ENCODE measurements around the gene CCDC158. TPM values are rescaled to one million over a fixed set of nuclear protein-coding genes. Genes with fewer than 3 reads are reported as not detected.

CCDC158 gene
- total RNA-seq, 1 donor from 2014 or later: 0.69 TPM

DNA sequence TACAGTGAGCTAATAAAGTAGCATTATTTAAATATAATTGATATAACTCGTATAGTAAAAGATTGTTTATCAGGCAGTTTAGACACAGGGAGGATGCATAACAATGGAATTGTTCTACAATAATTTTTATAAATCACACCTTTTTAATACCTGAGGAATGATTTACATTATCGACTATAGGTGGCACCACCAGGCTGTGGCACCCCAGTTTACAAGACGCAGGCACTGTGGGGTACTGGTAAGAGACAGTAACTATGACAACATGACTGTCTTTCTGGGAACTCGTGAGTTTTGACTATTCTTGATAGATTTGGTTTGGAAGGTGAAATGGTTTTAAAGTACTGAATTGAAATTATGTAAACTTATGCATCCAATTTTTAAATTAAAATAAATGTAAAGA, 141.5 kb downstream of the CCDC158 start:
- no peak for DNase-seq

DNA sequence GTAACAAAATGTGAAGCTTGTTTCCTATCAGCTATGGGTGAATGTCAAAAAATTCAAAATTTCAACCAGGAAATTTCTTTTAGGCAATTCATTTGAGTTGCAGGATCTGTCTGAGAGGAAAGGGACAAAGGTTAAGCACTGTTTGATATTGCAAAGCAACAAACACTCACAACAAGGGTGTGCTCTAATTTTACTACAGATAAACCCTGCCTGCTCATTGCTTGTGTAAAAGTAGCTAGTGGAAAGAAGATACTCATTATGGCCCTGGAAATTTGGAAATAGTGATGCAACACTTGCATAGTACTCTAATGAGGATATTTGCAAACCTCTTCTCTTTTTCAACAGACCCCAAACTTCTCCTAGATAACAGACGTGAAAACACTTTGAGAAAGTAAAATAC, 142.4 kb downstream of the CCDC158 start:
- no peak for DNase-seq

DNA sequence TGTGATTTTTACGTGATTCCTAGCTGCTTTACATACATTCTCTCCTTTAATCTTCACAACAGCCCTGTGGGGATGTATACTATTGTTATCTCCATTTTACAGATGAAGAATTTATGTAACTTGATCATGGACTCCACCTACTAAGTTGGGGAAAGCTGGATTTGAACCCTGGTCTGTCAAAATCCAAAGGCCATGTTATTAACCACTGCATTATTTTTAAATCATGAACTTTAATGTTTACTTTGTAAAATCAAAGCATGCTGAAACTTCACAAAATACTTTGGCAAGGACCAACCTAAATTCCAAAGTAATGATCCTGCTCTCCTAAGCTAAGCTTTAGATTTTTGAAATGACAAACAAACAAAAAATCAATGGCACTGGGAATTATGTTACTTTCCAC, 143.3 kb downstream of the CCDC158 start:
- DNase-seq: no peak

DNA sequence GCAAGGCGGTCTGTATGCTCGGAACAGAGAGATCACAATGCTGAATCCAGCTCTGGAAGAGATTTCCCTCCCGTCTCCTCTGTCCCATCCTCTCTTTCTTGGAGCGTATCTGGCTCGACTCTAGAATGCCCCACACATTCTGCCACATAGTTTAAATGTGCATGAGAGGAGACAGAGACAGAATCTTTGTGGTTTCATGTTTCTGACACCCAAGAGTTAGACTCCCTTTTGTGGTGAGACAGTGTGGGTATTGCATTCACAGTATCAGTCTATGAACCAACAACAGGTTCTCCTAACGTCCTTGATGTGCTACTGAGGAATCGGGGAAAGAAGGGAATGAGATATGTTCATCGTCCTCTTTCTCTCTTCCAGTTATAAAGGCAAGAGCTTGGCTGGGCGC, 144.1 kb downstream of the CCDC158 start:
- no peak for DNase-seq

DNA sequence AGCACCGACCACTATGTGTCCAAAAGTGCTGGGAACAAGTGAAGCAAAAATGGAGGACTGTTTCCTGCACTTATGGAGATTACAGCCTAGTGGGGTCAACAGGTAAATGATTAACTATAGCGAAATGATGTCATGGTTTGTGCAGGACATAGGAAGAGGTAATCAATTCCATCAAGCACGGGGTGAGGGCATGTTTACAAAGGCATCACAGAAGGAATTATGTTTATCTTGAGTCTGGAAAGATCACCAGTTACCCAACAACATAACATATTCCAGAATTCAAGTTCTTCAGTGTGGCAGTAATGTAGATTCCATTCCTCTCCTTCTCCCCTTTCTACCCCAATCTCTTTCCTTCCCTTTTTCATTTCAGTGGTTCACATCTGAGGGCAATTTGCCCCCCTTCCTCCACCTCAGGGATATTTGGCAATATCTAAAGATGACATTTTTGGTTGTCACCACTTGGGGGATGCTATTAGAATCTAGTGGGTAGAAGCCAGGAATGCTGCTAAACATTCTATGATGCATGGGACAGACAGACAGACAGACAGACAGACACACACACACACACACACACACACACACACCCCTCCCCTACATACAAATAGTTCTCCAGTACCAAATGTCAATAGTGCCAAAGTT, 145.3 kb downstream of the CCDC158 start:
- DNase-seq: no peak

DNA sequence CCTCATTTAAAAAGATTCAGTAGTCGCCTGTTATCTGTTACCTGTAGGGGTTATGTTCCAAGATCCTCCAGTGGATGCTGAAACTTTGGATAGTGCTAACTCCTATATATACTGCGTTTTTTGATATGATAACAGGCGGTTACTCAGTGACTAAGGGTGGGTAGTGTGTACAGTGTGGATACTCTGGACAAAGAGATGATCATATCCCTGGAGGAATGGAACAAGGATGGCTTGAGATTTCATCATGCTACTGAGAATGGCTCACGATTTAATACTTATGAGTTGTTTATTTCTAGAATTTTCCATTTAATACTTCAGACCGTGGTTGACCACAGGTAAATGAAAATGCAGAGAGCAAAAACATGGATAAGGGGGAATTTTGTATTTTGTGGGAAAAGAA, 147.9 kb downstream of the CCDC158 start:
- DNase-seq: no peak

DNA sequence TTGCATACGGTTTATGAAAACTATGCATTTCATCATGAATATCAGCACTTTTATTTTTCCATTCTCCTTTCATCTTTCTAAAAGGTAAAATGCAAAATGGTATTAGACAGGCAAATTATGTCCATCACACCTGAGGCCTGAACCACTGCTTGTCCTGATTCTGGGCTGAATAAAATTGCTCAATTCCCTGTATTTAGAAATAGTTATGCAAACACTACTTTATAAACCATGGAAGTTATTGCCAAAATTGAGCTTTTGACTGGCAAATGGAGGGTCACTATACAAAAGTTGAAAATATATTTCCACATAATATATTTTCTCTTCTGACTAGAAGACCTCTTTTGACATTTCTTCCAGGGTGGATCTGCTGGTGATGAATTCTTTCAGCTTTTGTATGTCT, 148.4 kb downstream of the CCDC158 start:
- DNase-seq: no peak

DNA sequence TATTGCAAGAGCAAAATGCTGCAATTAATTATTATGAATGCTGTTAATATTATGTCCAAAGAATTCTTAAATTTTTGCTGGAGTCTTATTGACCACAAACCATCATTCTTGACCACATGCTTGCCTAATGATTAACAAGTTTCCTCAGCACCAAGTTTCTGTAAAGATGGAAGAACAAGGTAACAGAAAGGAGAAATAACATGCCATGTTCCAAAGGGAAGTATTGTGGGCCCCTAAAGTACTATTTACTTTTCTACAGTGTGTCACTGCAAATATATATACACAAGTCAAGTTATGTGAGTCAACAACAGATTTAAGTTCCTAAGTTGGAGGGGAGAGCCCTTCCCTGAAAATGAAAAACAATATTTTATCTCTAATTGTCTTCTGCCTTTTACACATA, 148.9 kb downstream of the CCDC158 start:
- DNase-seq: no peak

DNA sequence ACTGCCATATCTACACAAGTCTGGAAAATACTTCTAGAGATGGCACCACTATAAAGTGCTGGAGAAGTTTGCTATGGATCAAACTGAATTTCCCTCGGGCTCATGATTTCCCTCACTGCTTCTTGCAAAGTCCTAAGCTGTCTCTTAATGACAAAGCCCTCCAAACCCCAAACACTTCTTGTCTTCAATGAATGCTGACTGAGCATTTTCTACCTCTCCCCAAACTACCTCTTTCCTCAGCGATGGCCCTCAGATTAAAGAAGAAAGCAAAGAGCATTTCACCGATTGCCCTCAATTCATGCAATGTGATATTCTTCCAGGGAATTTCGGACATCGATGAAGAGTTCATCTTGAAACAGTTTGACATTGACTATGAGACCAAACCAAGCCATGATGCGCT, 149.7 kb downstream of the CCDC158 start:
- DNase-seq: no peak

DNA sequence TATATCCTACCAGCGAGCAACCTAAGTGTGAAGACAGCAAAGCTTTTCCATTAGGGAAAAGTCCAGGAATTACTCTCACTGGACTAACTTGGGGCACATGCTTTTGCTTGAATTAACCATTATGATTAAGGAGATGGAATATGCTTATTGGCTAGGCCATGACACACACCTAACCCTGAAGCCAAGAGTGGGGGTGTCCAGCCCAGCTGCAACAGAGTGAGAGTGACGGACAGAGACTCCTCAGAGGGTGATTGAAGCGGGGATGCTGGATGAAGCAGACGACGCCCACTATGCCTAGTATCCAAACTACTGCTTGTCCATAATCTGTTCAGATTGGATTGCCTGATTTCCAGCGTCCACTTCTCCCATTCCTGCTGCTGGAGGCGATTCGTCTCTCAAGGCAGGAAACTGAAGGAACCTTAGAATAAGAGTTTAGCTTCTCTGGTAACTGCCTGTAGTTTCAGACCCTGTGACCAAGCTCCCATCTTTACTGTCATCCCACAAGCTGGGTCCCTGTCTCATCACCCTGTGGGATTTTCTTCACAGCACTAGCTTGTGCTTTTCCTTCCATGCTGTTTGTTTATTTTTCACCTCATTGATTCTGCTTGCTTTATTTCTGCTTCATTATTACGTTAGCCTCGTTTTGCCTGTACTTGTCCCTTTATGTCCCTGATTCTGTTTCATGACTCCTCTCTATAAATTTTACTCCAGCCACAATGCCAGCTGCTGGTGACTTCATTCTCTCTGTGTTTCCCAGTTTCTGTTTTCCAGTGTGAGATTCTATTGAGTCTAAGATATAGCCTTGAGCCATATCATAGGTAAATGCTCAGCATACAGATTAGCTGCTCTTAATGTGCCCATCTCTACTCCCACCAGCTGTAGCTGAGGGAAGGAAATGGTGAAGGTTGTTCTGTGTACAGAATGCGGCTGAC, 150.4 kb downstream of the CCDC158 start:
- no peak for DNase-seq

DNA sequence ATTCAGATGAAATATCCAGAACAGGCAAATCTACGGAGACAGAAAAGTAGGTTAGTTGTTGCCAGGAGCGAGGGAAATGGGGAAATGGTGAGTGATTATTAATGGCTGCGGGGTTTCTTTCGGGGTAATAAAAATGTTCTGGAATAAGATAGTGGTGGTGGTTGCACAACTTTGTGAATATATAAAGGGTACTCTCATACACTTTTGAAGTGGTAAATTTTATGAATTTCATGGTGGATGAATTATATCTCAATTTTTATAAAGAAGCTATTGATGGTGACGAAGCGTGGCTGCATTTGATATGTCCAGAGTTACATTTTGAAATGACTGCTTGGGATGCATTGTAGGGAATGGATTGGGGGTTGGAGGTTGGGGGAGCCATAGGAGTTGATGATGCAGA, 153.1 kb downstream of the CCDC158 start:
- DNase-seq: no peak

DNA sequence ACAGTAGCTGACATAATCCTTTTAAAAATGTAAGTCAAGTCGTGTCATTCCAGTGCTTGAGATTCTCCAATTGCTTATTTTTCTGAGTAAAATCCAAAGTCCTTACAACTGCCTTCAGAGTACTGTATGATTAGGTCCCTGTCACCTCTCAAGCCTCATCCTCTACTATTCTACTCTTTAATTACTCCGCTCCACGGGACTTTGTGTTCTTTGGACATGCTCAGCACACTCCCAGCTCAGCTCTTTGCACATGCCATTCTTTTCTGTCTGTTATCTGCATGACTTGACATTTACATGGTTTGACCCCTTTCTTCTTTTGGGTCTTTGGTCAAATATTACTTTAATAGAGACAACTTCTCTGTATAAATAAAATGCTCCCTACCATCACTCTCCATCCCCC, 154.3 kb downstream of the CCDC158 start:
- DNase-seq: no peak

DNA sequence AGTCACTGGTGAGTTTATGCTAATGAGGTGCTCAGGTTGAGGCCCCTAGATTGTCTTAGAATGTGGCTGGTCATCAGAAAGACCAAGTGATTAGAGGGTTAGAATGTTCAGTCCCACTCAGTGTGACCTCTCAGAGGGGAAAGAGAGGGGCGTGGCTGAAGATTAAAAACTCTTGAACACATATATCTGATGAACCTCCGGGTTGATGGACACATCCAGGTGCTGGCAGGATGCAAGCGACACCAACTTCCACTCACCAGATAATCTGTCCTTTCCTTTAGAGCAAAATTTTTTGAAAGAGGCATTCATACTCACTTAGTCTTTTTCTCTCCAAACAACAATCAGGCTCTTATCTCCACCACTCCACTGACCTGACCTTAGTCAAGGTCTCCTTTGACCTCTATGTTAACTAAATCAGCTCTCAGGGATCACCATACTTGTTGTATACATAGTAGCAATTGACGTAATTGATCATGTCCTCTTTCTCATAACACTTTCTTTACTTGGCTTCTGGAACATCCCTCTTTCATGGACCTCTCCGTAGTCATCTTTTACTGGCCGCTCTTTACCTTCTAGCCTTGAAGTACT, 155.2 kb downstream of the CCDC158 start:
- DNase-seq: no peak

Small RNA genes within 50 kb of the gene (small RNA-seq; reads per million reads assigned to genes)
- gene RF00278 (ENCODE audit: low replicate concordance) (not detected), gene RNU6-1000P (ENCODE audit: low replicate concordance) (not detected)

Other genes with a start within 250 kb of the CCDC158 start
- gene SCARB2, start 207.3 kb downstream of the CCDC158 start, total RNA-seq: 129 TPM
- gene FAM47E, start 169.4 kb downstream of the CCDC158 start, total RNA-seq: 2.1 TPM
- 12.4 TPM for gene STBD1, start 114.4 kb downstream of the CCDC158 start, total RNA-seq
- 8.0 TPM for gene SHROOM3, start 14.1 kb upstream of the CCDC158 start, total RNA-seq

Data from skin of body (tissue), 3 donors.